ENCODE data around the gene DVL2. TPM values are rescaled to one million over a fixed set of nuclear protein-coding genes. Genes with fewer than 3 reads are reported as not detected.
"Not testable (repeated sequence)": the region's sequence is repeated elsewhere in the genome, so short reads cannot be mapped to it uniquely, and the experiment has no call there.

DVL2 gene
- polyA plus RNA-seq, 1 donor from 2014 or later = 41.1 TPM

- Histone ChIP-seq H3K9ac (ENCODE audit: low read length) (no peak overlapping the region), H3K36me3 (ENCODE audit: insufficient read depth, low read length) (no peaks in the 10 kb centered on the region), H3K79me2 (replicated peaks; ENCODE audit: insufficient read depth, low read length) (no peaks in the 10 kb centered on the region), H3K27ac (ENCODE audit: low read length) (no peak overlapping the region), H3F3A (ENCODE audit: insufficient read depth, low read length, poor library complexity, severe bottlenecking) (no peaks in the 10 kb centered on the region), H3K4me3 (ENCODE audit: low read length) (no peak overlapping the region), H3K4me2 (ENCODE audit: low read length) (no peak overlapping the region), H3K9me3 (ENCODE audit: low read length) (no peaks in the 10 kb centered on the region), H2AFZ (ENCODE audit: low read depth, low read length) (no peak overlapping the region), H4K20me1 (ENCODE audit: insufficient read depth) (no peaks in the 10 kb centered on the region), H3K27me3 (ENCODE audit: insufficient read depth, low read depth, low read length) (no peaks in the 10 kb centered on the region), H3K9me2 (ENCODE audit: insufficient read depth, low read length) (no peaks in the 10 kb centered on the region)
- TF ChIP-seq EP300 (conservative IDR thresholded peaks at IDR 0.05; ENCODE audit: poor library complexity, severe bottlenecking) (no peak), POLR2AphosphoS5 (IDR thresholded peaks at IDR 0.05) (no peak), EZH2 (IDR thresholded peaks at IDR 0.05; ENCODE audit: borderline replicate concordance, insufficient read depth, low read length, poor library complexity, severe bottlenecking) (no peak), SMC3 (conservative IDR thresholded peaks at IDR 0.05; ENCODE audit: poor library complexity) (no peak), REST (IDR thresholded peaks at IDR 0.05; ENCODE audit: borderline replicate concordance) (no peak), CTCF (IDR thresholded peaks at IDR 0.05; ENCODE audit: poor library complexity, severe bottlenecking) (no peak), MXI1 (conservative IDR thresholded peaks at IDR 0.05; ENCODE audit: poor library complexity, severe bottlenecking) (no peak), RAD21 (conservative IDR thresholded peaks at IDR 0.05) (no peak), TAF1 (IDR thresholded peaks at IDR 0.05; ENCODE audit: low read depth) (no peak)
These were observed 50.2 kb downstream of the DVL2 start for GRCh38 chr17:7184091-7184488.

GRCh38 chr17:7183433-7184090 is 50.8 kb downstream of the DVL2 start:
- Histone ChIP-seq H3K9me2 (ENCODE audit: insufficient read depth, low read length) (no peaks in the 10 kb centered on the region), H3K9me3 (ENCODE audit: low read length) (no peaks in the 10 kb centered on the region), H3K79me2 (replicated peaks; ENCODE audit: insufficient read depth, low read length) (no peaks in the 10 kb centered on the region), H3K4me3 (ENCODE audit: low read length) (no peak overlapping the region), H3K4me2 (ENCODE audit: low read length) (no peak overlapping the region), H3K36me3 (ENCODE audit: insufficient read depth, low read length) (no peaks in the 10 kb centered on the region), H3K27me3 (ENCODE audit: insufficient read depth, low read depth, low read length) (no peaks in the 10 kb centered on the region), H3K9ac (ENCODE audit: low read length) (no peak overlapping the region), H2AFZ (ENCODE audit: low read depth, low read length) (no peak overlapping the region), H3F3A (ENCODE audit: insufficient read depth, low read length, poor library complexity, severe bottlenecking) (no peaks in the 10 kb centered on the region), H4K20me1 (ENCODE audit: insufficient read depth) (no peaks in the 10 kb centered on the region), H3K27ac (ENCODE audit: low read length) (no peak overlapping the region)
- TF ChIP-seq RAD21 (conservative IDR thresholded peaks at IDR 0.05) = no peak
- TF ChIP-seq REST (IDR thresholded peaks at IDR 0.05; ENCODE audit: borderline replicate concordance) = no peak
- TF ChIP-seq EZH2 (IDR thresholded peaks at IDR 0.05; ENCODE audit: borderline replicate concordance, insufficient read depth, low read length, poor library complexity, severe bottlenecking) = no peak
- no peak for TF ChIP-seq SMC3 (conservative IDR thresholded peaks at IDR 0.05; ENCODE audit: poor library complexity)
- TF ChIP-seq EP300 (conservative IDR thresholded peaks at IDR 0.05; ENCODE audit: poor library complexity, severe bottlenecking) = no peak
- TF ChIP-seq TAF1 (IDR thresholded peaks at IDR 0.05; ENCODE audit: low read depth) = no peak

- not testable (repeated sequence) for H3K9me2 ChIP-seq (ENCODE audit: insufficient read depth, low read length); H3K9me3 ChIP-seq (ENCODE audit: low read length); H2AFZ ChIP-seq (ENCODE audit: low read depth, low read length); H3K4me3 ChIP-seq (ENCODE audit: low read length); H3K36me3 ChIP-seq (ENCODE audit: insufficient read depth, low read length); H3F3A ChIP-seq (ENCODE audit: insufficient read depth, low read length, poor library complexity, severe bottlenecking); H3K9ac ChIP-seq (ENCODE audit: low read length); H3K4me2 ChIP-seq (ENCODE audit: low read length); H3K27me3 ChIP-seq (ENCODE audit: insufficient read depth, low read depth, low read length); H3K27ac ChIP-seq (ENCODE audit: low read length); H4K20me1 ChIP-seq (ENCODE audit: insufficient read depth); H3K79me2 ChIP-seq (replicated peaks; ENCODE audit: insufficient read depth, low read length)
These were observed 52.2 kb downstream of the DVL2 start for GRCh38 chr17:7182101-7182500.
